Peyer's patch (tissue), 4 donors: Measurements from ENCODE around the gene NFYA.

Experiments
- CTCF ChIP-seq, 6 experiments: fragments of 450-650 bp in 4 of 6; fragments of 200-600 bp in 2 of 6; sonication (generic) in 1 of 6; IDR thresholded peaks; one replicate each; pipeline ENCODE4 v1.5.1; 2017 to 2019; ENCODE audit warnings: antibody characterized with exemption in 6 of 6, mild to moderate bottlenecking in 3 of 6, moderate library complexity in 1 of 6
- POLR2A ChIP-seq, 2 donors: fragments of 450-650 bp; IDR thresholded peaks; one replicate each; pipeline ENCODE4 v1.5.1; 2017; ENCODE audit warnings: antibody characterized with exemption in 2 of 2, mild to moderate bottlenecking in 2 of 2, moderate library complexity in 2 of 2

DNA sequence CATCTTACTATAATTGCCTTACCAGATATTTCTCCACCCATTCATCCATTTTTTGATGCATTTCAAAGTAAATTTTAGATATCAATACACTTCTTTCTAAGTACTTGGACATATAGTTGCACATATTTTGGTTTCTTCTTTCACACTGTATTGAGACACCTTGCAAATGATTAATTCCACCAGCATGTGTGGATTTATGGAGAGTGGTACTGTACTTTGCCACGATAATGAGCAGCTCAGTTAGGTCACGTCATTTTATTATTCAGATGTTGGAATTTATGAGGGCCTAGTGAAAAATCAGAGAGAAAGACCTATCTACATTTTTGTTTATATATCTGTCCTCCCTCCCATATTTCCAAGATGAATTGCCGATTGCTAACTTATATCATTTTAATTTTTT, 5.3 kb downstream of the NFYA start:
- no peak for TF ChIP-seq CTCF (IDR thresholded peaks at IDR 0.05)
- no peak for TF ChIP-seq POLR2A (IDR thresholded peaks at IDR 0.05)
